Measurements from ENCODE around the gene GK2. TPM values are rescaled to one million over a fixed set of nuclear protein-coding genes. Genes with fewer than 3 reads are reported as not detected.

GK2 gene
- total RNA-seq: not detected in 2 replicates

GRCh38 chr4:79408063-79408462, at the start of gene GK2:
Gene GK2, minus strand, starts transcription at chr4:79408228. Its CDS starts 28 bp downstream, at chr4:79408200.

Other genes with a start within 250 kb of the GK2 start
- gene NAA11, start 82.2 kb downstream of the GK2 start, total RNA-seq: not detected in 2 replicates

All from articular chondrocyte of knee joint (primary cell).